Fibroblast of villous mesenchyme (primary cell): Measurements from ENCODE around the gene SF3A2. TPM values are rescaled to one million over a fixed set of nuclear protein-coding genes. Genes with fewer than 3 reads are reported as not detected.

Experiments used
- DNase-seq: peaks from one replicate; pipeline ENCODE4 v3.0.0-alpha.2; 2010; ENCODE audit warnings: low read depth
- H3K4me3 ChIP-seq: 2 replicates; pipeline ENCODE4 v1.5.1; 2011; ENCODE audit warnings: low read depth, mild to moderate bottlenecking, low read length
- CTCF ChIP-seq: IDR thresholded peaks from 2 replicates; pipeline ENCODE4 v1.5.1; 2012; ENCODE audit warnings: low read depth, mild to moderate bottlenecking, low read length; ENCODE audit not compliant: insufficient read depth
- total RNA-seq: library from RNA; depleted of rRNA; stranded (reverse); fragments of >200 nt; gene quantifications from 2 replicates; pipeline ENCODE4 v1.2.3, GENCODE V29; 2012

SF3A2 gene
- total RNA-seq, 1 donor: 24.6 TPM

- H3K4me3 ChIP-seq: no peak overlapping the region
- no peak for TF ChIP-seq CTCF
- no peak for DNase-seq
These were observed 43.8 kb upstream of the SF3A2 start for GRCh38 chr19:2192862-2193261.

GRCh38 chr19:2193807-2194206, 42.8 kb upstream of the SF3A2 start:
- no peak for DNase-seq
- no peak overlapping the region for H3K4me3 ChIP-seq
- no peak for TF ChIP-seq CTCF

GRCh38 chr19:2194513-2195078, 42.0 kb upstream of the SF3A2 start:
- no peak for TF ChIP-seq CTCF
- no peak for DNase-seq
- no peak overlapping the region for H3K4me3 ChIP-seq

- no peak overlapping the region for H3K4me3 ChIP-seq
- TF ChIP-seq CTCF: no peak
- DNase-seq: no peak
These were observed 41.3 kb upstream of the SF3A2 start for GRCh38 chr19:2195361-2195760.

GRCh38 chr19:2195914-2196313, 40.7 kb upstream of the SF3A2 start:
- TF ChIP-seq CTCF: no peak
- H3K4me3 ChIP-seq: no peak overlapping the region
- no peak for DNase-seq

GRCh38 chr19:2197270-2197669, 39.4 kb upstream of the SF3A2 start:
- no peak overlapping the region for H3K4me3 ChIP-seq
- TF ChIP-seq CTCF: no peak

GRCh38 chr19:2198317-2198716, 38.3 kb upstream of the SF3A2 start:
- no peak for DNase-seq
- no peak overlapping the region for H3K4me3 ChIP-seq
- no peak for TF ChIP-seq CTCF

More at GRCh38 chr19:2197270-2197669, 39.4 kb upstream of the SF3A2 start:
- no peak for DNase-seq
